Nephron progenitor cell (in vitro differentiated cells): Measurements from ENCODE around the gene ZNF780A.
"Not testable (repeated sequence)": the region's sequence is repeated elsewhere in the genome, so short reads cannot be mapped to it uniquely, and the experiment has no call there.

ENCODE experiments used
- DNase-seq: peaks from one replicate; pipeline ENCODE4 v3.0.0; 2021
- H3K27ac Mint-ChIP-seq: 2 replicates; pipeline ENCODE4 v1.8.0; 2021; ENCODE audit warnings: mild to moderate bottlenecking, moderate library complexity, mixed read lengths
- H3K27me3 Mint-ChIP-seq: 2 replicates; pipeline ENCODE4 v1.8.0; 2021; ENCODE audit warnings: mild to moderate bottlenecking, low read depth, mixed read lengths; ENCODE audit not compliant: poor library complexity
- H3K36me3 Mint-ChIP-seq: 2 replicates; pipeline ENCODE4 v1.8.0; 2021; ENCODE audit warnings: low read depth, mixed read lengths
- H3K4me1 Mint-ChIP-seq: 2 replicates; pipeline ENCODE4 v1.8.0; 2021; ENCODE audit warnings: mixed read lengths
- H3K4me3 Mint-ChIP-seq: 2 replicates; pipeline ENCODE4 v1.8.0; 2021; ENCODE audit warnings: mild to moderate bottlenecking, moderate library complexity, mixed read lengths
- H3K9me3 Mint-ChIP-seq: 2 replicates; pipeline ENCODE4 v1.8.0; 2021; ENCODE audit warnings: mild to moderate bottlenecking, moderate library complexity, mixed read lengths
- CTCF ChIP-seq: fragments of 200-600 bp; sonication (generic); IDR thresholded peaks from 2 replicates; pipeline ENCODE4 v1.5.0; 2021; ENCODE audit warnings: antibody characterized with exemption

Gene ZNF780A

DNA sequence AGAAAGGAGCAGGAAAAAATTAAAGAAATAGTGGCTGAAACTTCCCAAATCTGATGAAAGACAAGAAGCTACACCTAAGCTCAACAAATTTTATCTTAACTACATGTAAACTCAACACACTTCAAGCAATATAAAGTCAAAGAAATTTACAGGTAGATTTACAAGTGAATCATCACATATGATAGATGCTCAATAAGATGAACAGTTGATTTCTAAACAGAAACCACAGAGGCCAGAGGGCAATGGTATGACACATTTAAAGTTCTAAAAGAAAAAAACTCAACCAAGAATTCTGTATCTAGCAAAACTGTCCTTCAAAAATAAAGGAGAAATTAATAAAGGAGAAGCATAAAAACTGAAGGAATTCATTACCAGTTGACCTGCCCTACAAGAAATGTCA, 39.3 kb upstream of the ZNF780A start:
- TF ChIP-seq CTCF = no peak
- Mint-ChIP-seq H3K27ac (no peak overlapping the region), H3K36me3 (no peaks in the 10 kb centered on the region), H3K4me3 (no peak overlapping the region), H3K27me3 (peaks cover 31% of the 10 kb centered on the region), H3K4me1 (no peaks in the 10 kb centered on the region), H3K9me3 (peaks cover 5% of the 10 kb centered on the region)
- DNase-seq = no peak

DNA sequence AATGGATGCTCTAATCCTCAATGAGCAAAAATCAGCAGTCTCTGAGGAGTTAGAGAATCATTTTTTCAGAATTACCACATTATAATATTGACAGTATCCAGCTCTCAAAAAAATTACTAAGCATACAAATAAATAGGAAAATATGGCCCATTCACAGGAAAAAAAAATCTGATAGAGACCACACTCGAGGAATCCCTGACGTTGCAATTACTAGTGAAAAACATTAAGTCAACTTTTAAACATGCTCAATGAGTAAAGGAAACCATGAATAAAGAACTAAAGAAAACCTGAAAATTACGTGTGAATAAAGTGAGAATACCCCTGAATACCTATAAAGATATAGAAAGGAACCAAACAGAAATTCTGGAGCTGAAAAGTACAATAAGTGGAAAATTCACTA, 38.7 kb upstream of the ZNF780A start:
- no peaks in the 10 kb centered on the region for H3K36me3 Mint-ChIP-seq
- no peak for TF ChIP-seq CTCF
- H3K9me3 Mint-ChIP-seq = peaks cover 5% of the 10 kb centered on the region
- no peaks in the 10 kb centered on the region for H3K4me1 Mint-ChIP-seq
- no peak for DNase-seq
- H3K27ac Mint-ChIP-seq = no peak overlapping the region
- no peak overlapping the region for H3K4me3 Mint-ChIP-seq
- H3K27me3 Mint-ChIP-seq = peaks cover 28% of the 10 kb centered on the region

- Mint-ChIP-seq H3K27me3 (peaks cover 32% of the 10 kb centered on the region), H3K4me3 (no peak overlapping the region), H3K9me3 (peaks cover 5% of the 10 kb centered on the region), H3K4me1 (no peaks in the 10 kb centered on the region), H3K27ac (no peak overlapping the region), H3K36me3 (no peaks in the 10 kb centered on the region)
- no peak for TF ChIP-seq CTCF
- DNase-seq = no peak
These were observed 38.2 kb upstream of the ZNF780A start for GRCh38 chr19:40128991-40129390.

GRCh38 chr19:40119380-40119779, 28.6 kb upstream of the ZNF780A start:
- Mint-ChIP-seq H3K36me3 (no peaks in the 10 kb centered on the region), H3K27me3 (peaks cover 22% of the 10 kb centered on the region), H3K4me3 (no peak overlapping the region), H3K27ac (no peak overlapping the region), H3K9me3 (peaks cover 37% of the 10 kb centered on the region), H3K4me1 (no peaks in the 10 kb centered on the region)
- no peak for TF ChIP-seq CTCF
- no peak for DNase-seq

- Mint-ChIP-seq H3K27me3 (peaks cover 16% of the 10 kb centered on the region), H3K9me3 (peaks cover 40% of the 10 kb centered on the region)
- H3K4me3 Mint-ChIP-seq, DNase-seq, H3K4me1 Mint-ChIP-seq, H3K27ac Mint-ChIP-seq, H3K36me3 Mint-ChIP-seq: not testable (repeated sequence)
These were observed 27.9 kb upstream of the ZNF780A start for GRCh38 chr19:40118638-40119037.

- H3K4me1 Mint-ChIP-seq = no peaks in the 10 kb centered on the region
- DNase-seq = no peak
- TF ChIP-seq CTCF = no peak
- H3K36me3 Mint-ChIP-seq = no peaks in the 10 kb centered on the region
- no peak overlapping the region for H3K4me3 Mint-ChIP-seq
- no peak overlapping the region for H3K27ac Mint-ChIP-seq
- peaks cover 59% of the 10 kb centered on the region for H3K9me3 Mint-ChIP-seq
- peaks cover 9% of the 10 kb centered on the region for H3K27me3 Mint-ChIP-seq
These were observed 25.3 kb upstream of the ZNF780A start for GRCh38 chr19:40116075-40116474.

- not testable (repeated sequence) for H3K27me3 Mint-ChIP-seq, H3K36me3 Mint-ChIP-seq, DNase-seq, H3K27ac Mint-ChIP-seq, H3K4me3 Mint-ChIP-seq, H3K4me1 Mint-ChIP-seq
- H3K9me3 Mint-ChIP-seq = peaks cover 62% of the 10 kb centered on the region
These were observed 23.4 kb upstream of the ZNF780A start for GRCh38 chr19:40114119-40114518.

GRCh38 chr19:40112271-40112670, 21.5 kb upstream of the ZNF780A start:
- peaks cover 62% of the 10 kb centered on the region for H3K9me3 Mint-ChIP-seq
- H3K36me3 Mint-ChIP-seq, H3K4me1 Mint-ChIP-seq, DNase-seq, H3K27ac Mint-ChIP-seq, H3K4me3 Mint-ChIP-seq, H3K27me3 Mint-ChIP-seq: not testable (repeated sequence)
